Right atrium auricular region (tissue), 2 donors: ENCODE measurements around the gene STARD9. TPM values are rescaled to one million over a fixed set of nuclear protein-coding genes. Genes with fewer than 3 reads are reported as not detected.

Source experiments
- DNase-seq: peaks from one replicate; pipeline ENCODE4 v3.0.0-alpha.2; 2019; ENCODE audit warnings: low spot score
- H3K27ac ChIP-seq, 2 donors: fragments of 200-600 bp; sonication (generic); 1 replicate in 1 of 2; 2 replicates in 1 of 2; pipeline ENCODE4 v1.5.1; 2016 to 2019
- H3K27me3 ChIP-seq, 2 donors: fragments of 200-600 bp; sonication (generic); one replicate each; pipeline versions ENCODE4 v1.5.1 to v1.6.0; 2017 to 2019
- H3K36me3 ChIP-seq: fragments of 200-600 bp; sonication (generic); one replicate; pipeline ENCODE4 v1.5.1; 2016
- H3K4me1 ChIP-seq, 2 donors: fragments of 200-600 bp; sonication (generic); one replicate each; pipeline versions ENCODE4 v1.5.1 to v1.6.0; 2017 to 2019
- H3K4me3 ChIP-seq, 2 donors: fragments of 200-600 bp; sonication (generic); 1 replicate in 1 of 2; 2 replicates in 1 of 2; pipeline ENCODE4 v1.5.1; 2017 to 2019; ENCODE audit warnings: mild to moderate bottlenecking in 1 of 2, moderate library complexity in 1 of 2
- H3K9me3 ChIP-seq, 2 donors: fragments of 200-600 bp; sonication (generic); one replicate each; pipeline ENCODE4 v1.5.1; 2019
- total RNA-seq, 2 donors: library from RNA; depleted of rRNA; stranded (reverse); fragments of >200 nt; gene quantifications; one replicate each; pipeline ENCODE4 v1.1.0, GENCODE V29; 2016
- TF ChIP-seq, protein P1 (sequence below), 2 donors: fragments of 200-600 bp; sonication (generic); IDR thresholded peaks; one replicate each; pipeline ENCODE4 v1.5.1; 2019; ENCODE audit warnings: antibody characterized with exemption in 2 of 2

STARD9 gene
- total RNA-seq, 2 donors from 2014 or later: 8.3 to 8.8 TPM

DNA sequence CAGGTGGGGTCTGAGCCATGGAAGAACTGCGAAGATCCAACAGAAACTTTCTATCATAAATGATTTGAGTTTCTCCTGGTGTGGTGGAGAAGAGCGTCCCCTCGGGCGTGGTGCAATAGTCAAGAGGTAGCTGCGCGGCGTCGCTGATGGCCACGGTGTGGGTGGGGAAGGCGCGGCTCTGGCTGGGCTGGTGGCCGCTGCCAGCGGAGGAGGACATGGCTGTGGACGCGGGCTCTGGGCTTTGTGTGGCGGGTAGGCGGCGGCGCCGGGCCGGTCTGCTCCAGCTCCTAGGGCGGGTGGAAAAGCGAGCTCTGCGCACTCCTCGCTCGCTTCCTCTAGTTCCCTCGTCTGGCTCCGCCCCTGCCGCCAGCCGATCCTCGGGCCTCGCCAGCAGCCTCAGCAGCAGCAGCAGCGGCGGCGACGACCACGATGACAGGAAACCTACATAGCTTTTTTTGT, 5.9 kb downstream of the STARD9 start:
- peak overlapping the region; percentile 80 for H3K27ac ChIP-seq
- DNase-seq: peak; percentile 87
- peak overlapping the region; percentile 31 to 46 for H3K4me3 ChIP-seq
- TF ChIP-seq, protein P1, sequence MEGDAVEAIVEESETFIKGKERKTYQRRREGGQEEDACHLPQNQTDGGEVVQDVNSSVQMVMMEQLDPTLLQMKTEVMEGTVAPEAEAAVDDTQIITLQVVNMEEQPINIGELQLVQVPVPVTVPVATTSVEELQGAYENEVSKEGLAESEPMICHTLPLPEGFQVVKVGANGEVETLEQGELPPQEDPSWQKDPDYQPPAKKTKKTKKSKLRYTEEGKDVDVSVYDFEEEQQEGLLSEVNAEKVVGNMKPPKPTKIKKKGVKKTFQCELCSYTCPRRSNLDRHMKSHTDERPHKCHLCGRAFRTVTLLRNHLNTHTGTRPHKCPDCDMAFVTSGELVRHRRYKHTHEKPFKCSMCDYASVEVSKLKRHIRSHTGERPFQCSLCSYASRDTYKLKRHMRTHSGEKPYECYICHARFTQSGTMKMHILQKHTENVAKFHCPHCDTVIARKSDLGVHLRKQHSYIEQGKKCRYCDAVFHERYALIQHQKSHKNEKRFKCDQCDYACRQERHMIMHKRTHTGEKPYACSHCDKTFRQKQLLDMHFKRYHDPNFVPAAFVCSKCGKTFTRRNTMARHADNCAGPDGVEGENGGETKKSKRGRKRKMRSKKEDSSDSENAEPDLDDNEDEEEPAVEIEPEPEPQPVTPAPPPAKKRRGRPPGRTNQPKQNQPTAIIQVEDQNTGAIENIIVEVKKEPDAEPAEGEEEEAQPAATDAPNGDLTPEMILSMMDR (IDR thresholded peaks at IDR 0.05): peak in 1 of 2 donors; percentile 14
- no peaks in the 10 kb centered on the region for H3K9me3 ChIP-seq
- peaks cover 7% of the 10 kb centered on the region for H3K36me3 ChIP-seq
- no peaks in the 10 kb centered on the region for H3K27me3 ChIP-seq
- peaks cover 0 to 80% of the 10 kb centered on the region in 2 donors for H3K4me1 ChIP-seq

DNA sequence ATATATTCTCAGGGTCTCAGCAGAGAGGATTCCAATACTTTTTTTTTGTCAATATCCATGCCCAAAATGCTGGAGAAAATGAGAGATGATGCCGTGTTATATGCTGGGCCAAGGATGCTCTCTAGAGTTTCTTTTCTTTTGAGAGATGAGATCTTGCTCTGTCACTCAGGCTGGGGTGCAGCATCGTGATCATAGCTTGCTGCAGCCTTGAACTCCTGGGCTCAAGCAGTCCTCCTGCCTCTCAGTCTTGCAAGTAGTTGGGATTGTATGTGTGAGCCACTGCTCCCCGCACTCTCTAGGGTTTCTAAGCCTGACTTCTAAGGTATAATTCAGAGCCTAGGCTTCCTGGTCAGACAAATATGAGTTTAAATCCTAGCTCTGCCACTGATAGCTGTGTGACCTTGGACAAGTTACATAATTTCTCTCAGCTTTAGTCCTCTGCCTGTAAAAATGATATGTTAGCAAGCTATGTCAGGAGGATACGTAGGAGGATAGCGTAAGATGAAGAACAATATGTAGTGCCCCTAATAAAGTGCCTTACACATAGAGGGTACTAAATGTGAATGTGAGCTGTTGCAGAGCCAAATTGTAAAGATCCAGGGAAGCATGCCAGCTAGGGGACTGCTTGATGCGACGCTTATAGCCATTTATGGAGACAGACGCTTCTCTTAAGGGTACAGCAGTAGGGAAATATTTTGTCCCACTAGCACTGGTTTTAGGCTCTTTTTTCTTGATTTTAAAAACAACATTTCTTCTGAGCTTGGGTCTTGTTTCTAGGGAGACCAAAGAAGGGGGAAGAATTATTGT, 7.4 kb downstream of the STARD9 start:
- peak overlapping the region; percentile 21 to 32 for H3K4me3 ChIP-seq
- H3K4me1 ChIP-seq: peaks cover 0 to 65% of the 10 kb centered on the region in 2 donors
- peak overlapping the region; percentile 80 for H3K27ac ChIP-seq

DNA sequence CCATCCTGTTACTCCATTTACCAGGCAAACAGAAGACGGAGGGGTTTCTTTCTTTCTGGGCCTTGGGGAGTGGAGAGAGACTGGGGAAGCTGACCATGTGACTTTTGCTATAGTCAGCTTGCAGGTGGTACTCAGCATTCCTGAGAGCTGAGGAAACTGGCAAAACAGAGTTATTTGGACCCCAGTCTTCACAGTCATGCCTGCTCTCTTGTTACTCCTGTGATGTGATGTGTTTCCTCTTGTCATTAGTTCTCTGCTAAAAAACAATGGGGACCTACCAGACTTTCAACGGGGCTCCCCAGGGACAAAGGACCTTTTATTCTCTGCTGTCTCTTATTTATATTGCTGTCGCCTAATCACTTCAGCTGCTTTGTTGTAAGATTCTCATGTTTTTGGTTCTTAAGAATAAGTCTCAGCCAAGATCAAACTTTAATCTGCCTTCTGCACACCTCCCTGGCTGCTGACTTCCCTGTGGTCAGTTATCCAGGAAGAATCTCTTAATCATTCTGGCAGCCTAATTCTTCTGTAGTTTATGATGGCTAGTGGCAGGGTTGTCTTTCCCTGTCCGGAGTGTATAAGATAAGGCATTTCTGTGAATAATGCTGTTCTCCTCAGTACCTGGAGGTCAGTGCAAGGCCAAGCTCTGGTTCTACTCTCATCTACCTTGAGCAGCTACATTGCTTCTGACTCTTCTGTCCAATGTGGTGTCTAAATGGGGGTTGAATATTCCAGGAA, 8.8 kb downstream of the STARD9 start:
- H3K9me3 ChIP-seq: no peaks in the 10 kb centered on the region
- peak overlapping the region; percentile 21 to 32 for H3K4me3 ChIP-seq
- DNase-seq: no peak
- H3K27ac ChIP-seq: peak overlapping the region; percentile 80
- peaks cover 0 to 53% of the 10 kb centered on the region in 2 donors for H3K4me1 ChIP-seq
- TF ChIP-seq, protein P1 (IDR thresholded peaks at IDR 0.05): no peak
- no peaks in the 10 kb centered on the region for H3K27me3 ChIP-seq
- H3K36me3 ChIP-seq: peaks cover 9% of the 10 kb centered on the region

More for the DNA sequence above, 7.4 kb downstream of the STARD9 start:
- DNase-seq: no peak
- TF ChIP-seq, protein P1 (IDR thresholded peaks at IDR 0.05): no peak
- Histone ChIP-seq H3K36me3 (peaks cover 9% of the 10 kb centered on the region), H3K9me3 (no peaks in the 10 kb centered on the region), H3K27me3 (no peaks in the 10 kb centered on the region)

DNA sequence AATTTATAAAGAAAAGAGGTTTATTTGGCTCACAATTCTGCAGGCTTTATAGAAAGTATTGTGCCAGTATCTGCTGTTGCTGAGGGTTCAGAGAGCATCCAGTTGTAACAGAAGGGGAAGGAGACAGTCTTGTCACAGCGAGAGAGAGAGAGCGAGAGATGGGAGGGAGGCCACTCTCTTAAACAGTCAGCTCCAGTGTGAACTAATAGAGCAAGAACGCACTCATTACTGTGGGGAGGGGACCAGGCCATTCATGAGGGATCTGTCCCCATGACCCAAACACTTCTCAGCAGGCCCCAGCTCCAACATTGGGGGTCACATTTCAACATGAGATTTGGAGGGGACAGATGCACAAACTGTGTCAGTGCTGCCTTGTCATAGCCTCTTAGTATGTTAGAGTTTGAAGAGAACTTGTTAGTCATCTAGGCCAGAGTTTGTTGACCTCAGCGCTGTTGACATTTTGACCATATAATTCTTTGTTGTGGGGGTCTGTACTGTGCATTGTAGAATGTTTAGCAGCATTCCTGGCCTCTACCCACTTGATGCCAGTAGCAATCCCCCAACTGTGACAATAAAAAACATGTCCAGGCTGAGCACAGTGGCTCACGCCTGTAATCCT, 15.3 kb downstream of the STARD9 start:
- Histone ChIP-seq H3K4me3 (no peak overlapping the region), H3K9me3 (no peaks in the 10 kb centered on the region), H3K4me1 (peaks cover 0 to 44% of the 10 kb centered on the region in 2 donors), H3K27ac (no peak overlapping the region), H3K36me3 (peaks cover 8% of the 10 kb centered on the region), H3K27me3 (no peaks in the 10 kb centered on the region)
- no peak for DNase-seq
- TF ChIP-seq, protein P1 (IDR thresholded peaks at IDR 0.05): no peak

DNA sequence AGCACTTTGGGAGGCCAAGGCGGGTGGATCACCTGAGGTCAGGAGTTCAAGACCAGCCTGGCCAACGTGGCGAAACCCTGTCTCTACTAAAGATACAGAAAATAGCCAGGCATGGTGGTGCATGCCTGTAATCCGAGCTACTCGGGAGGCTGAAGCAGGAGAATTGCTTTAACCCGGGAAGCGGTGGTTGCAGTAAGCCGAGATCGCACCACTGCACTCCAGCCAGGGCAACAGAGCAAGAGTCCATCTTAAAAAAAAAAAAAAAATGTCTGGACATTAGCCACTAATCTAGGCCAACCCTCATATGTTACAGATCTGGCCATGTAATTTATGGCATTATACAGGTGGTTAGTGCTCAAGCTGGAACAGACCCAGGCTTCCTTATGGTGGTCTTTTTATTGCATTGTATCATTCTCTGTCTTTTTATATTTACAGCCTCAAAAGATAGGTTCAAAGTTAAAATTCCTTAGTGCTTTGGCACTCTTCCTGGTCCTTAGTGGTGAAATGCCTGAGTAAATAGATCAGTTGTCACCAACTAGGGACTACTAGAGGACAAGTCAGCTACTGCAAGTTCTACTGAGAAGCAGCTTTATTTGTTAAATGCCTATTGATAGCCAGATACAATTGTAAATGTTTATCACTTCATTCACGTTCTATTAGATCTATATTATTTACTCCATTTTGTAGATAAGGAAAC, 16.0 kb downstream of the STARD9 start:
- TF ChIP-seq, protein P1 (IDR thresholded peaks at IDR 0.05): peak in 1 of 2 donors; percentile 45
- no peak for DNase-seq
- Histone ChIP-seq H3K9me3 (no peaks in the 10 kb centered on the region), H3K4me1 (peaks cover 0 to 50% of the 10 kb centered on the region in 2 donors), H3K36me3 (peaks cover 2% of the 10 kb centered on the region), H3K27me3 (no peaks in the 10 kb centered on the region), H3K4me3 (no peak overlapping the region), H3K27ac (no peak overlapping the region)
